Activated CD8-positive, alpha-beta memory T cell treated with anti-CD3 and anti-CD28 coated beads, Interleukin-2, amount 50 U/mL, for 1 hour (primary cell): ENCODE measurements around the gene ZCWPW2.
A peak's percentile ranks its signal among the peaks of the same experiment; 100 is the strongest.

Experiments used
- DNase-seq: peaks from one replicate; pipeline ENCODE4 v3.0.0-alpha.2; 2020; ENCODE audit errors: extremely low read depth

ZCWPW2 gene, protein sequence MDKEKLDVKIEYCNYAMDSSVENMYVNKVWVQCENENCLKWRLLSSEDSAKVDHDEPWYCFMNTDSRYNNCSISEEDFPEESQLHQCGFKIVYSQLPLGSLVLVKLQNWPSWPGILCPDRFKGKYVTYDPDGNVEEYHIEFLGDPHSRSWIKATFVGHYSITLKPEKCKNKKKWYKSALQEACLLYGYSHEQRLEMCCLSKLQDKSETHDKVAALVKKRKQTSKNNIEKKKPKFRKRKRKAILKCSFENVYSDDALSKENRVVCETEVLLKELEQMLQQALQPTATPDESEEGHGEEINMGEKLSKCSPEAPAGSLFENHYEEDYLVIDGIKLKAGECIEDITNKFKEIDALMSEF

DNA sequence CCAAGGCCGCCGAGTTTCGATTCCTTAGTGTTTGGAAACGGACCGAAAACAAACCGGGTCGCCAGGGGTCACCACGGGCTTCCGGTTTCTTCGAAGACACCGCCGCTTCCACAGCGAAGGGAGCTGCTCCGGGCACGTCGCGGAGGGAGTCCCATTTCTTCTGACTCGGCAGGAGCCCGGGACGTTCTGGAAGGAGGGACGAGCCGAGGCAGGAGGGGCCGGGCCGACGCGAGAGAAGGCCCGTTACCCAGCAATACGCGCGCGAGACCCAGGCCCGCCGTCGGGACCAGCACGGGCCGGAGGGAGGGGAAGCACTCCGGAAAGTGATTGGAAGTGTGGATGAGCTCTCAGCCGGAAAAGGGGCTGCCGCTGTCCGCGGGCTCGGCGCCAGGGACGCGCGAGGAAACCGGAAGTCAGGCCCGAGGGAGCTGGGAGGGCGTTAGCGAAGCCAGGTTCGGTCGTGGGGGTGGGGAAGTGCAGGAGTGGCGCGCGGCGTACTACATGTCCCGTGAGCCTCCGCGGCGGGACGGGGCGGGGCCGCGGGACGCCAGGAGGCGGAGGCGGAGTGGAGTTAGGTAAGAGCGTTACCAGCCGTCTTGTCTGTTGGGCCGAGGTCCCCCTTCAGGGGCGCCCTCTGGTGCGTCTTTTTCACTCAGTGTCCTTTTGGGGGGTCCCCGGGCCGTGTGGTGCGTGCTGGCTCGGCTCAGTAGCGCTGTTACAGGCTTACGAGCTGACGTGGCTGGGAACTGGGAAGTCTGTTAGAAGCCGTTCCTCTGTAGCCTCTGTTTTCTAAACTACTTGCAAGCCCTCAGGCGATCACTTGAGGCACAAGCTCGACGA, at the start of gene ZCWPW2, which contains the start of gene AZI2:
TSS of gene ZCWPW2 (plus strand) at position 93 of the 840 bp plus-strand sequence. CDS start 64,348 bp downstream, outside the sequence.
TSS of gene AZI2 (minus strand) at position 196 of the 840 bp plus-strand sequence. CDS start 8,207 bp downstream, outside the sequence.
- peak; percentile 78 for DNase-seq

DNA sequence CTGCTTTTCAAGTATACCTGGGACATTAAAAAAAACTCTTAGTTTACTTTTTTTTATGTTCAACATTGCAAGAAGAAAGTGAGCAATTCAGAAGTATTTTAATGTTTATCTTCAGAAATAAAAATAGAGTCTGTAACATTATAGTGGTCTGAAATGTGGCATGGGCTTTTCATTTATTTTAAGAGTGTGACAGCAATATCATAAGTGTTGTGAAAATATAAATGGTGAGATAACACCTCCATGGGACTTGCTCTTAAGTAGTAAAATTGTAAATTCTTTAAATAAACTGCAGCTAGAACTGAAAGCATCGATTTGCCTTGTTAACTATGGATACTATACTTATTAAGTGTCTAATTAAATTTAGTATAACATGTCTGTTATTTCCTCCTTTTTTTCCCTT, 48.8 kb upstream of the ZCWPW2 start:
- DNase-seq = no peak

DNA sequence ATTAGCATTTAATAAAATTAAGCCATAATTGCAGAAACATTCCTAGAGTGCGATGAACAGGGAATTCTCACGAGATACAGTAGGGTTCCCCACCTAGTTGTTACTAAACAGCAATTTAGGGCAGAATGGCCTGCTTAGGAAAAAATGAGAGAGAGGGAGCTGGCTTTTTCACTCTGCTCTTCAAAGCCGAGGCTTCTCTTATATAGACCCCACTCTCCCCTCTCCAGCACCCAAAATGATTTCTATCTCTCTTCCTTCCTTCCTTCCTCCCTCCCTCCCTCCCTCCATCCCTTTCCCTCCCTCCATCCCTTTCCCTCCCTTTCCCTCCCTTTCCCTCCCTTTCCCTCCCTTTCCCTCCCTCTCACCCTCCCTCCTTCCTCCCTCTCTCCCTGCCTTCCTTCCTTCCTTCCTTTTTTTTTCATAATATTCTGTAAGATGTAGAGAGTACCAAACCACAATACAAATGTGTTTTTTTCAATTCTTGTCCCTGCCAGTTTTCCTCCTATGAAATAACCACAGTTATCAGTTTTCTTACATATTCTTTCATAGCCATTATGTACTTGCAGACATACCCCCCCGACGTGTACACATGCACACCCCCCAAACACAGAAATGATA, 48.1 kb upstream of the ZCWPW2 start:
- DNase-seq = no peak

DNA sequence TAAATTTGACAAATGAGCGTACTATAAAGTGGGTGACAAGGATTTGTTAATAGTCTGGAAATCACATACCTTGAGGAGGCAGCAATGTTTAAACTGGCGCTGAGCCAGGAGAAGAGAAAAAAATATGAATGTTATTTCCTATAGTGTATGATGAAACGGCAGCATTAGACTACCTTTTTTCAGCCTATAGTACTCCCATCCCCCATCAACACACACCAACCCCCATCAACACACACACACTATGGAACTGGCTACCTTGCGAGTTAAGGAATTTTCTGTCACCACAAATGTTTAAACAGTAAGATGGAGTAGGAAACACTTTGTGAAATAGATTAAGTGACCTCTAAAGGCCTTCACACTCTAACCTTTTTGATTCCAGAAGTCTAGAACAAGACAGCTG, 46.8 kb upstream of the ZCWPW2 start:
- no peak for DNase-seq

DNA sequence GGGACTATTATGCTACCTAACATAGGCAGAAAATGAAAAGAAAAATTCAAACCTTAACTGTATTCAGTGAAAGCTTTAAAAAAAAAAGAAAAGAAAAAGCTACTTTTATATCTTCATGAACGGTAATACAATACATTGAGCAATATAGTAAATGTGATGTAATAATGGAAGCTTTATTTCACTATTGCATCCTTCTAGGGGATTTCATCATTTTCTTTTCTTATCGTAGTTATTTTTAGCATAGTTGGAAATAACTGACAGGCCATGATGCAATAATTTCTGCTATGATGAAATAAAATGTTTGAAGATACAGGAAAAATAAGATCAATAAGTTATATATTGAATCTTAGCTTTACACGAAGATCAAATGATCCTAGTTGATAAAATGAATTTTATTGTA, 40.3 kb upstream of the ZCWPW2 start:
- DNase-seq = no peak

DNA sequence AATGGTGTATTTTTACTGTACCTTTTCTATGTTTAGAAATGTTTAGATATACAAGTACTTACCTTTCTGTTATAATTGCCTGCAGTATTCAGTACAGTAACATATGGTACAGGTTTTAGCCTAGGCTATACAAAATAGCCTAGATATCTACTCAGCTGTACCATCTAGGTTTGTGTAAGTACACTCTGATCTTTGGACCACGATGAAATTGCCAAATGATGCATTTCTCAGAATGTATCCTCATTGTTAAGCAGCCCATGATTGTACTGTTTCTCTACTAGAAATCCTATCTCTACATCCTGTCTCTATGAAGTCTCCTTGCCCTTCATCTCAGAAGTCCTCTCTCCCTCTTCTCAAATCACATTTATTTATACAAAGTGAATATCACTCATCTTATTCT, 32.8 kb upstream of the ZCWPW2 start:
- no peak for DNase-seq

DNA sequence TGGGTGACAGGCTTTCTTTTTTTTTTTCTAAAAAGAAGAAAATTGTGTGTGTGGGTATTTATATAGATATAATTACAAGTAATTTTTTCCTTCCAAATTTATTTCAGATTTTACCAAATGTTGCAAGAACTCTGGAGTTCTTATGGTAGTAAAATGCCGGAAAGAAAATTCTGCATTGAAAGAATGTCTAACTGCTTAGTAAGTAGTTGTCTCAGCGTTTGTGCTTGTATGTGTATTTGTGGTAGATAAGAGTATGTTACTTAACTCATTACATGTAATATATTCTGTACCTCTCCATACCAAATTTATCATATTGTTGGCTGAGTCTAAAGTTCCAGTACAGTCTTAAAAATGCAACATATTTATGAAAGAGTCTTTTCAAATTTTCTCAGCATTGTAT, 32.3 kb upstream of the ZCWPW2 start:
- no peak for DNase-seq

DNA sequence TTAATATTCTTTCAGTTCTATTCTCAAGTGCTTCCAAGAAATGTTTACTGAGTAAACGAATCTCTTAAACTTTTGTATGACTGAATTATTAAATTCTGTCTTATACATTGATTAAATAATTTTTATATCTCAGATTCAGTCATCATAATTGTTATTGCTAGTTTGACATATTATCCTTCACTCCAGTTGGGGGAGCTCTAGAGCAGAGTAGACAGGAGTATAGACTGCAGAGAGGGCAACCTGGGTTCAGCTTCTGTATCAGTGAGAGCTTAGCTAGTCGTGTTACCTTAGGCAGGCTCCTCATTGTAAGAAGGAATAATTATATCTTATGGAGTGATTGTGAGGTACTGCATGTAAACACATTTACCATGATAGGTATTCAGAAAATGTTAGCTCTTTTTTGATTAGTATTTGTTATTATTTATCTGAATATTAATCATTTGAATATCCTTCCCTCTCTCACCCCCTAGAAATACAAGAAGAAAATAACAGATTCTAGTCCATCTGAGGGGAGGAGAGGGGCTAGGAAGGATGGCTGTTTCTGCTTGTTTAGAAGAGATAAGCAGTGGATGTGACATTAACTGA, 31.0 kb upstream of the ZCWPW2 start:
- DNase-seq = peak; percentile 19

DNA sequence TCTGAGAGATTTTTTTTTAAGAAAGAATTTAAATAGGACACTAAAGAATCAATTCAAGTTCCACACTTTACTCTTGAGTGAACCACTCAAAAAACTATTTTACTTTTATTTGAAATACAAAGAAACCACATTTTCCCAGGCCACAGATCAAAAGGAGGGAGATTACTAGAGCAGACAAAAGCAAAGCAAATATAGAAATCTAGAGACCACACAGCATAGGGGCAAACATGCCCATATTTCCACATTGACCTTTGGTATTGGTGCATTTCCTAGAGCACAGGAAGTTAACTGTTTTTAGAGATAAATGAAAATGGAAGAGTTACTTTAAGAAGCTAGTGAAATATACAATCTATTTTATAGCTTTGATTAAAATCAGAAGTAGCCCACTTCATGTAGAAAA, 27.5 kb upstream of the ZCWPW2 start:
- no peak for DNase-seq

DNA sequence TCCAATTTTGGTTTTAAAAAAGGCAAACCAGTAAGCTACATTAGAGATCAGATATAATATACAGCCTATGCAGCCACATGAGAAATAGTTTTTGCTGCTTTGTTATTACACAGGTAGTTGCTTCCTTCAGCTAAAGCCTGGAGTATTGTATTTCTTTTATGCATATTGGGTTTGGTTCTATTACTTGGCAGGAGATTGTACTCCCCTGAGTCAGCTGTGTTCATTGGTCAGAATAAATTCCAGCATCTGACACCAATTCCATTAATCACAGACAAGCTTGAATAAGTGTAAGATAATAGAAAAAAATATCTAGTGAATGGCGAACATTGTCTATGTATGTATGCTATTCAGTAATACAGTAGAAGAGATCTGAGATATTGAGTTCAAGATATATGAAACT, 26.1 kb upstream of the ZCWPW2 start:
- no peak for DNase-seq

DNA sequence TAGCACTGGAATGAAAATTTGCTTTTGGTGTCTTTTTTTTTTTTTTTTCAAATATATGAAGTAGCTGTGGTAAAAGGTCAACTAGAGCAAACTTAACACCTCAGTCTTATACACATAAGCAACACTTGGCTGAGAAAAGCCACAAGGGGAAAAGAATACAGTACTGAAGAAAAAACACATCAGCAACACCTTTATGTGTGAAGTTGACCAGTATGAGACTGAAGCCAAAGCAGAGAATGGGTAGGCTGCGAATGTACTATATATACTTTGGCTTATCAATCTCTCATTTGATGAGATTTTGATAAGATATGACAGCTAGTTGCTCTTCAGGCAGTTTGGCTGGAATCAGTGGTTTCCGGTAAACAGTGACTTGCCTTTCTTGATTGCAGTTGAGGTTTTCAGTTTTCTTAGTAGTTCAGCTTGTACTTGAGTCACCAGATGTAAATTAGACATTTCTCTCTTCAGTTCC, 22.0 kb upstream of the ZCWPW2 start:
- DNase-seq = no peak

DNA sequence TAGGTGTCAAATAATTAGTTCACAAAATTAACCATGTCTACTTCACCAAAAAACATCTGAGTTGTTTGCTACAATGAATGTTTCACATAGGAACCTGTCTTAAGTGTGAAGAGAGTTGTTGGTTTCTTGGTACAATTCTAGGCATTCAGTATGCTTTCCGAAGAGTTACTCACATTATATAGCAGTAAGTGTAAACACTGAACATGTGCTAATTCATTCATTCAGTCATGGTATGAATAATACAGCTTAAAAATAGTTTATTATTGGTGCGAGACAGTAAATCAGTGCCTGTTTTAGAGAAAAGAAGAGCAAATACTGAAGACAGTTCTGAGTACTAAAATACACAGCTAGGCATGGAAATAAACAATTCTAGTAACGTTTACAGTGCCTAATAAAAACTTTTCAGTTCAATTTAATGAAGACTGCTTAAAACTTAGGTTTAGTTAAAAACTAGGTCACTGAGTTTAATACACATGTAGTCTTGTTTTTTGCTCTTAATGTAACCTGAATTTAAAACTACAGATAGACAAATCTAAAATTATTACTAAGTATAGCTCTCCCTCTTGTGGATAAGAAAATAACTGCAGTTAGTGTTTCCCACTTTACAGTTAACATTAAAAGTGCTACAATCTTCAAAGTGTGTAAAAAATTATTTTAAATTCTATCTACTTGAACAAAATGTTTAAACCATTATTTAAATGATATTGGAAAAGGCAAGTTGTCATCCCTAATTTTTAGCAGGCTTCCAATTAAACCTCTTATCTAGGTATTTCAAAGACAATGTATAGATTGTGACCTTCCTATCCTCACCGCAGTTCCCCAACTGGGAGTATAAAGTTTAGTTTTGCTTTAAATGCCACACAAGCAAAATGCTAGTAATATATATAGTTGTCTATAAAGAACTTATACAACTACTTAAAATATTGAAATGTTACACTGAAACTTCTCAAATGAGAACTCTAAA, 20.1 kb upstream of the ZCWPW2 start:
- no peak for DNase-seq

DNA sequence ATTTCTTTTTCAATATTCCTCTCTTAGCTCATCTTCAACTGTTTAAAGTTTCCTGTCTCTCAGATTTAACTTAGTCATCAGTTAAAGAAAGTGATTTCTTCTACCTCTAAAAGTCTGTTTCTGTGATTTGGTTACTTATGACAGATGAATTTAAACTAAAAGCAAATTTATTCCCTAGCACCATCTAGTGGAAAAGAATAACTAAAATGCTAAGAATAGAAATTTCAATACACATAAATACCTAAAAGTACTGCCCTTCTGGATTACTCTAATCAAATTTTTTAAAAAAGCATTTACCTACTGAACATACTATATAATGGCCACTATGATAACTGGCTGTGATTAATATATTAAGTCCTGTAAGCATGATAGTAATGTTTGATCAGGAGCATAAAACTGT, 14.0 kb upstream of the ZCWPW2 start:
- DNase-seq = no peak

DNA sequence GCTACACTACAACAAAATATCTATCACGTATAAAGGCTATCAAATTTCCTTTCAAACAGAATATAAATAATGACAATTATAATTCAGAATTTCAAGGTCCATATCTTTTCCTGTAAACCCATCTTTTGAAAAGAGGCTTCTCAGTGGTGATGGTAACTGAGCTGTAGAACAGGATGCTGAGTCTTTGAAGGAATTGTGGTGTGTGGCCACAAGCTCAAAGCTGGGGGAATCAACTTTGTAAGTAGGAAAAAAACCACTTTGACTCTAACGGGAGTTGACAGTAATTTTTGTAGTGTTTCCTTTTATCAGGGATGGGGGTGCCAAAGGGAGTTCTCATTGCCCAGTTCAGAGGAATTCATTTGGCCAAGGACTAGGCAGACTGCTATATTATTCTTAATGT, 13.3 kb upstream of the ZCWPW2 start:
- no peak for DNase-seq

DNA sequence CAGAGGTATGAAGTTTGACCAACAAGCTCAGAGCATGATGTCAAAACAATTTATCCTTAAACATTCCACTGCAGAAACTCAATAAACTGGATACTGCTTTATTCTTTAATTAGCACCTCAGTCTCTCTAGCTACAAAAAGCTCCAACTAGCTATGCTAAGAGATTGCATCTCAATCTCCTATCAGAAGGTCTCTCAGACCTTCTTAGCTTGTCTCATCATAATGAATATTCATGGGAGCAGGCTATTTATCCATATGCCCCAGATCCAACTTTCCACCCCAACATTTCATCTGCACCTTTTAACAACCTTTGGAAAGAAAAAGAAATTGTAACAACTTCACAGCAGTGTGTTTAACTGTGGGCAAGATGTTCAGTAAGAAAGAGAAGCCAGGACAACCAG, 11.3 kb upstream of the ZCWPW2 start:
- DNase-seq = no peak

DNA sequence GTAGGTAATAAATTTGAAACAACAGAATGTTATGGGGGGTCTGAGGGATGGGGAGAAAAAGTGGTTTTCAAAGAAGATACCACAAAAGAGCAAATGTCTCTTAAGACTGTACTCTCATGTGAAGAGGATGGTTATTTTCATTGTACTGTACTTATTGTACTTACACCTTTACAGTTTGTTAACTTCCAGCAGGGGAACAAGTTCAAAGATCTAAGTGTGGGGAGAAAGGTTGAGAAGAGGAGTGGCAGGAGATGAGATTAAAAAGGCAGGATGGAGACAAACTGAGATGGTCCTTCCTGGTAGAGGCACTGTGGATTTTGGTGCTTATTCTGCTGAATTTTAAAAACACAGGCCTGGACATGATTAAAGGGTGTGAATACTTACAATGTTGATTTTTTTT, 5.4 kb upstream of the ZCWPW2 start:
- DNase-seq = no peak

DNA sequence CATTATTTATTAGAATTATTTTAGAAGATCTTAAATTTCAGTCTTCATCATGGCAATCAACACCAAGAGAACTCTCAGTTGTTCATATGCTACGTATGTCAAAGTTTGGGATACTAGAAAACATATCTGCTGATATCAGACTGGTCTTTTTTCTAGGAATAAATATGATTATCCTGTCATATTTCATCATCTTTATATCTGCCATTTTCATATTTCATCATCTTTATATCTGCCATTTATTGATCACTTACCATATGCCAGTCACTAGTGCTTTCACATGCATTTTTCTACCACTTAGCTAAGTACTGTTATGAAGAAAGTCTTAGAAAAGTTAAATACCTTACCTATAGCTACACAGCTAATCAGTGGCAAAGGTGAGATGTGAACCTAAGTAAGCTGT, 2.8 kb upstream of the ZCWPW2 start:
- DNase-seq = no peak

DNA sequence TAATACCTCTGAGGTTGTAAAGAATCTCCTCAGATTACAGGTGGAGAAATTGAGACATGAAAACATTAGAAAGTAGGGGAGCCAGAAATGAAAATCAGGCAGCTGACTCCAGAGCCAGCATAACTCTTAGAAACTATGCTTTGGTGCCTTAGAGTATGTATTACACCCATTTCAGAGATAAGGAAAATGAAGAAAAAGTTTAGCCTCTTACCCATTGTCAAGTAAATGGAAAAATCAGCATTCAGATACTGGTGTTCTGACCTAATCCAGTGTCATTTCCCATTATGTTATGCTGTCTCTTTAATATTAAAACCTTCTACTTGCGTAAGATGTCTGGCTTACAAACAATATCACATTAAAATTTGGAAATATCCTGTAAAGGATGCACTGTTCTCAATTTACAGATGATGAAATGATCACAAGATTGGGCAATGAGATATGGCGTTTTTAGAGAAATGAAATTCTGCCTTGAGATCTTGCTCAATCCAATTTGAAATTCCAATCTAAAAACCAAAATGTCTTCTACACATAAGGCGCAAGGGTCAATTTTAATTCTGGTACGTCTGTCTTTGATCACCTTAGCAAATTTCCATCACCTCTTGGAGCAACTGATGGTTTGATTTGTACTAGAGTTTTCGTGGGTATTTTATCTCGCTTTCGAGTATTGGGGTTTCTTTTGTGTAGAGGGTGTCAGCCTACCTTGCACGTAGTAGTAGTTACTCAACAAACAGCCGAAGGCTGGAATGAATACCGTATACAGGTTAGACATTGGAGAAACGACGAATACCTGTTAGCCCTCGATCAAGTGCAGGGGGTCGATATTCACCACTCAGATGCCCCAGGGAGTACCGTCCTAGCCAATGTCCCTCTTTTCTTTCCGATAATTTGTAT, 902 bp upstream of the ZCWPW2 start:
- no peak for DNase-seq

DNA sequence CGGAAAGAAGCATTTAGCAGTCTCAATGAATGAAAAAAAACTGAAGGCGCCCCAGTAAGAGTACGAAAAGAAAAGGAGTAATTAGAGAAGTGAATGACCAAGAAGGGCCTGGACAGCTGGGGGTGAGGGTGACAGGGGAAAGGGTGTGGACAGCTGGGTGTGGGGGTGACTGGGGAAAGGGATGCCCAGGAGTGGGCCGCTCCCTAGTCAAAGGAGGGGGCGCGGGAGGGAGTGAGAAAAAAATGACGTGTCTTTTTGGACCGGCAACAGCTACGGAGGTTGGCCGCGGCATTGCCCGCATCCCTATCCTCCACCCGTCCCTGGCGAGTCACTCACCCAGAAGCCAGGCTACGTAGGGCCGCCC, 274 bp upstream of the ZCWPW2 start:
- no peak for DNase-seq

DNA sequence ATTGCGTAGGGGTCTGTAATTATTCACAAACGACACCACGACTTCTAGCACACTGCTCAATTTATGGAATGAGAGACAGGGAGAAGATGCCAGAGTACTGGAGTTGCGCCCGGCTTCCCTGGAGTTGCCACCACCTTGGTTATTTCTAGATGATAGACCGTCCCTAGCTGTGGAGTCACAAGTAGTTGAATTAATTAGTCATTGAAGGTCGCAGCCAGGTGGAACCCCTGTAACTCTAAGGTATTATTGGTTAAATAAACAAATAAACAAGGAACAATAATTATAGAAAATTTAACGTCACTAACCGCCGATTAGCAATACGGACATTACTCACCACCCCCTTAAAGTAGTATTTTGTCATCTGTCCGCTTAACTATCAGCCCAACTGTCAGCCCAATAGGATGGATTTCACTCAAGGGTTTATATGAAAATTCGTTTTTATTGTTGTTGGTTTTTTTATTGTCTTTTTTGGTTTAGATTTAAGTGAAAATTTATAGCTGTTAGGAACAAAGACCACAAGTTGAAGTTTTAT, 1.0 kb downstream of the ZCWPW2 start:
- no peak for DNase-seq
